Kidney (tissue), 14 donors: Measurements from ENCODE around the gene FAM98C. TPM values are rescaled to one million over a fixed set of nuclear protein-coding genes. Genes with fewer than 3 reads are reported as not detected.
A peak's percentile ranks its signal among the peaks of the same experiment; 100 is the strongest.

ENCODE experiments used
- DNase-seq, 5 donors: peaks; one replicate each; pipeline ENCODE4 v3.0.0-alpha.2; 2013 to 2020
- FAIRE-seq: peaks from 2 replicates; lab custom pipeline; 2012; peaks lifted over from hg19 to GRCh38; lab: Jason Lieb, UNC
- H3K27ac ChIP-seq, 2 donors: one replicate each; pipeline ENCODE4 v1.7.0; 2013; ENCODE audit warnings: low read depth in 2 of 2, low read length in 2 of 2, inconsistent platforms in 1 of 2
- H3K27me3 ChIP-seq: one replicate; pipeline ENCODE4 v1.7.1; 2013; ENCODE audit warnings: low read length, inconsistent platforms; ENCODE audit not compliant: control insufficient read depth, insufficient read depth
- H3K36me3 ChIP-seq, 3 donors: one replicate each; pipeline versions ENCODE4 v1.7.0 to v1.7.1; 2013; ENCODE audit warnings: low read length in 3 of 3, control low read depth in 1 of 3, inconsistent platforms in 1 of 3; ENCODE audit not compliant: insufficient read depth in 3 of 3, control insufficient read depth in 2 of 3
- H3K4me1 ChIP-seq, 3 donors: one replicate each; pipeline versions ENCODE4 v1.7.0 to v1.7.1; 2013; ENCODE audit warnings: low read length in 3 of 3, inconsistent platforms in 1 of 3, low read depth in 1 of 3; ENCODE audit not compliant: control insufficient read depth in 2 of 3, insufficient read depth in 2 of 3
- H3K4me3 ChIP-seq, 3 donors: one replicate each; pipeline versions ENCODE4 v1.7.0 to v1.8.1; 2013; ENCODE audit warnings: low read length in 3 of 3, control low read depth in 1 of 3, inconsistent platforms in 1 of 3
- H3K9ac ChIP-seq, 3 donors: one replicate each; pipeline versions ENCODE4 v1.7.0 to v1.7.1; 2013; ENCODE audit warnings: low read length in 3 of 3, control low read depth in 1 of 3, inconsistent platforms in 1 of 3
- H3K9me3 ChIP-seq, 3 donors: one replicate each; pipeline versions ENCODE4 v1.7.0 to v1.7.1; 2013; ENCODE audit warnings: low read length in 3 of 3, control low read depth in 1 of 3, inconsistent platforms in 1 of 3; ENCODE audit not compliant: control insufficient read depth in 2 of 3, insufficient read depth in 1 of 3
- intact Hi-C: fragments of 100-400 bp; cut with DNase I; formaldehyde crosslinking; loops from one replicate; pipeline ENCODE4 v1.11.1; 2022
- polyA plus RNA-seq: library from polyadenylated mRNA; stranded (reverse); fragments of 350-450 nt; fragmentation: Illumina TruSeq; extraction: RNeasy Lipid Tissue Mini Kit (QIAGEN cat#74804); gene quantifications from one replicate; pipeline ENCODE4 v1.2.3, GENCODE V29; 2014; ENCODE audit warnings: low read depth, low replicate concordance; ENCODE audit not compliant: insufficient read depth
- total RNA-seq: library from RNA; stranded (reverse); fragmentation: NEBNext Ultra II Directional; extraction: Animal tissue kit (Norgen Biotek cat#: 25700); gene quantifications from one replicate; pipeline ENCODE4 v1.2.1, GENCODE V29; 2021
- TF ChIP-seq, protein P1 (sequence below): IDR thresholded peaks from 3 replicates; pipeline ENCODE4 v1.5.1; 2012; ENCODE audit warnings: mild to moderate bottlenecking, moderate library complexity, borderline replicate concordance; ENCODE audit not compliant: insufficient read depth; ENCODE audit errors: extremely low read depth
- donor health status: control.
- donor health status: control.
- donor health status: control.
- donor health status: control.
- donor health status: control.
- donor health status: DM: yes; HTN: yes; CAD: no.
- donor health status: Normal renal cell carcinoma (clear cell type).

FAM98C gene
- total and polyA plus RNA-seq, 2 donors from 2014 or later, result 22.3 to 25.2 TPM

DNA sequence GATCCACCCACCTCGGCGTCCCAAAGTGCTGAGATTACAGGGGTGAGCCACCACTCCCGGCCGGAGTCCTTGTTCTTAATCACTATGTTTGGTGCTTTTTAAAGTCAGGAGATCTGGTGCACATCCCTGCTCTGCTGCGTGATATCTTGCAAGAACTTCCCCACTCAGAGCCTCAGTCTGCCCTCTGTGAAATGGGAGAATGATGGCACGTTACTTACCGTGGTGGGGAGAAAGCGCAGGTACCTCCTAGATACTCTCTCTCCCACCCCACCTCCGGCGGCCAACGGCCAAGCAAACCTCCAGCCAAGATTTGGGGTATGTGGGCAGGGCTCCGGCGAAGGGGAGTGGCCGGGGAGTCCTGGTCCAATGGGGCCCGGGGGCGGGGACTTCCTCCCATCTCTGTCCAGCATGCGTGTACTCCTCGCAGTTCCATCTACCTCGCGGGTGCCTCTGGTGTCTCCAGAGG lies 30.4 kb downstream of the FAM98C start, which contains the start of gene RYR1:
Gene RYR1 (plus strand): TSS at position 424 of the 466 bp plus-strand sequence. CDS start 139 bp downstream, outside the sequence.
- DNase-seq (peak; percentile 45 to 71 (median 64)), FAIRE-seq (no peak)
- Histone ChIP-seq H3K36me3 (no peaks in the 10 kb centered on the region), H3K27ac (no peak within 1 kb of the TSS), H3K4me1 (no peaks in the 10 kb centered on the region), H3K9ac (no peak within 1 kb of the TSS), H3K9me3 (no peaks in the 10 kb centered on the region), H3K27me3 (no peaks in the 10 kb centered on the region), H3K4me3 (no peak within 1 kb of the TSS)
- TF ChIP-seq, protein P1, sequence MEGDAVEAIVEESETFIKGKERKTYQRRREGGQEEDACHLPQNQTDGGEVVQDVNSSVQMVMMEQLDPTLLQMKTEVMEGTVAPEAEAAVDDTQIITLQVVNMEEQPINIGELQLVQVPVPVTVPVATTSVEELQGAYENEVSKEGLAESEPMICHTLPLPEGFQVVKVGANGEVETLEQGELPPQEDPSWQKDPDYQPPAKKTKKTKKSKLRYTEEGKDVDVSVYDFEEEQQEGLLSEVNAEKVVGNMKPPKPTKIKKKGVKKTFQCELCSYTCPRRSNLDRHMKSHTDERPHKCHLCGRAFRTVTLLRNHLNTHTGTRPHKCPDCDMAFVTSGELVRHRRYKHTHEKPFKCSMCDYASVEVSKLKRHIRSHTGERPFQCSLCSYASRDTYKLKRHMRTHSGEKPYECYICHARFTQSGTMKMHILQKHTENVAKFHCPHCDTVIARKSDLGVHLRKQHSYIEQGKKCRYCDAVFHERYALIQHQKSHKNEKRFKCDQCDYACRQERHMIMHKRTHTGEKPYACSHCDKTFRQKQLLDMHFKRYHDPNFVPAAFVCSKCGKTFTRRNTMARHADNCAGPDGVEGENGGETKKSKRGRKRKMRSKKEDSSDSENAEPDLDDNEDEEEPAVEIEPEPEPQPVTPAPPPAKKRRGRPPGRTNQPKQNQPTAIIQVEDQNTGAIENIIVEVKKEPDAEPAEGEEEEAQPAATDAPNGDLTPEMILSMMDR, result no peak
- intact Hi-C loops, result no loop called here

DNA sequence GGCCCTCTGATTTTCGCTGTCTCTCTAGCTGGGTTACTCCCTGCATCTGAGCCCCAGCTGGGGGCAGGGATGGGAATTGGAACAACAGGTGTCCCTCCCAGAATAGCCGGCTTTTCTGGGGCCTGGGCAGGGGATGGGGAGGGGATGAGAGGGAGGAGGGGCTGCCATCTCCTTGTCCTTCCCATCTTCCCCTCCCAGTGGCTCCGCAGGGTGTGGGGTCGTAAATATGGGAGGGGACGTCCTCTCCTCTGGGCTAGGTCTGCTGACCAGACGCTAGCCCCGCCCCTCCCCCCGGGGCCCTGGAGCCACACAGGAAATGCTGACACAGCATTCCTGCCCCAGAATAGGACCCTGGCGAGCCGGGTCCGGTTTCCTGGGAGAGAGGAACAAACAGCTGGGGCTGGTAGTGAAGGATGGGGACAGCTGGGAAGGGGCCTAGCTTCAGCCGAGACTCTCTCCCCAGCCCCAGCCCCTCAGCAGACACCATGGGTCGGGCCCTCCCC lies 31.7 kb downstream of the FAM98C start:
- Histone ChIP-seq H3K36me3 (no peaks in the 10 kb centered on the region), H3K27ac (no peak overlapping the region), H3K9me3 (no peaks in the 10 kb centered on the region), H3K4me1 (no peaks in the 10 kb centered on the region), H3K9ac (no peak overlapping the region), H3K27me3 (no peaks in the 10 kb centered on the region), H3K4me3 (no peak overlapping the region)
- peak; percentile 72 to 86 (median 83) for DNase-seq
- no peak for FAIRE-seq
- TF ChIP-seq, protein P1, result no peak
- intact Hi-C loops, result no loop called here

DNA sequence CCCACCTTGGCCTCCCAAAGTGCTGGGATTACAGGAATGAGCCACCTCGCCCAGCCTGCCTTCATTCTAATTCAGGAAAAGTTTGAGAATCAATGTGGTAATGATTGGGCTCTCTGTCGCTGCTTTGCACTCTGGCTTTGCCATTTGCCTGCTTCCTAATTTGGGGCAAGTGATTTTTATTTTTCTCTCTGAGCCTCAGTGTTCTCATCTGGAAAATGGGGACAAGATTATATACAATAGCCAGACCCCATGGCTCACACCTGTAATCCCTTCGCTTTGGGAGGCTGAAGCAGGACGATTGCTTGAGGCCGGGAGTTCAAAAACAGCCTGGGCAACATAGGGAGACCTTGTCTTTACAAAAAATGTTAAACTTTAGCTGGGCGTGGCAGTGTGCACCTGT lies 34.4 kb downstream of the FAM98C start:
- DNase-seq (no peak), FAIRE-seq (no peak)
- H3K9me3 ChIP-seq, result no peaks in the 10 kb centered on the region
- H3K27ac ChIP-seq, result no peak overlapping the region
- H3K9ac ChIP-seq, result no peak overlapping the region
- H3K27me3 ChIP-seq, result no peaks in the 10 kb centered on the region
- H3K36me3 ChIP-seq, result no peaks in the 10 kb centered on the region
- TF ChIP-seq, protein P1, result no peak
- intact Hi-C loops, result no loop called here
- no peak overlapping the region for H3K4me3 ChIP-seq
- no peaks in the 10 kb centered on the region for H3K4me1 ChIP-seq

DNA sequence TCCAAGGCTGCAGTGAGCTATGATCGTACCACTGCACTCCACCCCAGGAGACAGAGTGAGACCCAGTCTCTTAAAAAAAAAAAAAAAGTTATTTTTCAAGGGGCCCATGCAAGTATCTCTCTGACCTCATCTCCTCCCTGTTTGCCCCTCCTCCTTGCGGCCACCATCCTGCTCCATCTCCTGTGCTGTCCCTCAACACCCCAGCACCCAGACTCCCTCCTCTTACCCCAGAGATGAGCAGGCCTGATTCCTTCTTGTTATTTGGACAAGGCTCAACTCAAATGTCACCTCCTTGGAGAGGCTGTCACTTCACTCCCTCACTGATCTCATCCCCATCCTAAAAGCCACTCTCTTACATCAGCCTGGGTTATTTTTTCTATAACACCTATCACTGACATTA lies 35.0 kb downstream of the FAM98C start:
- no peaks in the 10 kb centered on the region for H3K9me3 ChIP-seq

More for the DNA sequence above, 35.0 kb downstream of the FAM98C start:
- Histone ChIP-seq H3K4me1 (no peaks in the 10 kb centered on the region), H3K27ac (no peak overlapping the region), H3K4me3 (no peak overlapping the region), H3K36me3 (no peaks in the 10 kb centered on the region), H3K9ac (no peak overlapping the region), H3K27me3 (no peaks in the 10 kb centered on the region)
- FAIRE-seq, result no peak
- DNase-seq, result no peak
- TF ChIP-seq, protein P1, result no peak
- intact Hi-C loops, result no loop called here
